ENCODE data around the gene GGACT.
"Not testable (repeated sequence)": the region's sequence is repeated elsewhere in the genome, so short reads cannot be mapped to it uniquely, and the experiment has no call there.

Gene GGACT

DNA sequence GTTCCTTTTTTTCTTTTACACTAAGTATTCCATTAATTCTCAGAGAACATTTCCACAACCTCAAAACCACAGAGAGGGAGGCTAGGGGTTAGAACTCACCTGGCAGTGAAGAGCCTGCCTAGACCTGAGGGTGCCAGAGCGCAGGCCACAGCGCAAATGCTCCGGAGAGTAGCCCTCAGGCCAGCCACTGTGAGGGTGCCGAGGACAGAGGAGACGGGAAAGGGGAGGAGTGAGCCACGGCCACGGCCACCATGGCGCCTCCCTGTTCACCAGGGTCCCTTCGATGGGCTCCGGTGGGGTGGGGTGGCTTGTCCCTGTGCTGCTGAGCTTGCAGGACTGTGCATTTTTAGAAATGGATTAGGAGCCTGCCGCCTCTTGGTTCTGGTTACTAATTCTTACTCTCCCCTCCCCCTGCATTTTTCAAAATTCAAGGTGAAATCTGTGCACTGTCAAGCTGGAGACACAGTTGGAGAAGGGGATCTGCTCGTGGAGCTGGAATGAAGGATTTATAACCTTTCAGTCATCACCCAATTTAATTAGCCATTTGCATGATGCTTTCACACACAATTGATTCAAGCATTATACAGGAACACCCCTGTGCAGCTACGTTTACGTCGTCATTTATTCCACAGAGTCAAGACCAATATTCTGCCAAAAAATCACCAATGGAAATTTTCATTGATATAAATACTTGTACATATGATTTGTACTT lies 58.8 kb downstream of the GGACT start:
- DNase-seq (ENCODE audit: low spot score), result no peak

DNA sequence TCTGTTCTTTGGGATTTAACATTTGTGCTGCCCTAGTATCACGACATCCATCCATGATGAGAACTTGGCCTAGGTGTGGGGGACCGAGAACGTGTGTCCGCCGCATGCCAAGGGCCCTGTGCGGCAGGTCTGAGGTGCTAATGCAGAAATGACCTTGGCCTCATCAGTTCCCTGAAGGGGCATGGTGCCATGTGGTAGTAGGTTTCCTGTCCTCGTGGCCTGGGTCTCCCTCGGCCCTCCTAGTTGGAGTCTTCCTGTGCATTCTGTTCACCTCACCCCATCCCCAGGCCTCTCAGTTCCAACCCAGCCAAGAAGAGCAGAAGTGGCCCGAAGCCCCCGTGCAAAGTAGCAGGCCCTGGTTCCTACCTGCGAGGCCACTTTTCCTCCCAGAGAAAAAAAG lies 59.8 kb downstream of the GGACT start:
- no peak for DNase-seq (ENCODE audit: low spot score)

DNA sequence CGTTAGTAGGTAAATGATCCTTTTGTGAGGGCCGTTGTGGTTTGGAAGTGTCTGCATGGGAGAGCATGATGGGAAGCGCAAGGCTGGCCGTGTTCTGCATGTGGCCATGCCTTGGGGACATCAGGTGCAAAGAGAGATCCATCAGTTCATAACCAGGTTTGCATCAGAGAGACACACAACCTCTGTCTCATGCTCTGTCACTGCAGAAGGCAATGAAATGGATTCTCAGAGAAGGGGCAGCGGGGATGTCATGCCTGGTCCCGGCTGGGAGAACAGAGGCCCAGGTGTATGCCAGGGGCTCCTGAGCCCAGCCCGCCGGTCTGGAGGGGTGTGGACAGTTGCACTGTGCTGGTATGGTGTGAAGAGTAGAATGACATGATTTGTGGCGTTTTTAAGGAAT lies 60.2 kb downstream of the GGACT start:
- no peak for DNase-seq (ENCODE audit: low spot score)

DNA sequence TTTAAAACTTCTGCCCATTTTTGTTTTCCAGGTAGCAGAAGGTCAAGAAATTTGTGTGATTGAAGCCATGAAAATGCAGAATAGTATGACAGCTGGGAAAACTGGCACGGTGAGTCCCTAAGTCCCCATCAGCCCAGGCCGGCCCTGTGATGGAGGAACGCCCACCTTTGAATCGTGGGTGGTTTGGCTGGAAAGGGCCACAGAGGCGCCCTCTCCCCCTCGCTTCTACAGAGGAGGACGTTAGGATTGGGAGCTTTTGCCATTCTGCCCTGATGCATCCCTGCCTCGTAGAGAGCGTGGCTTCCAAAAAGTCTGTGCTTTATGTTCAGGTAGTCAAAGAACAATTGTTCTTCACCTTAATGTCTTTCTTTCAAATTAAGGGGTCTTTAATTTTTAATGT lies 60.9 kb downstream of the GGACT start:
- no peak for DNase-seq (ENCODE audit: low spot score)

DNA sequence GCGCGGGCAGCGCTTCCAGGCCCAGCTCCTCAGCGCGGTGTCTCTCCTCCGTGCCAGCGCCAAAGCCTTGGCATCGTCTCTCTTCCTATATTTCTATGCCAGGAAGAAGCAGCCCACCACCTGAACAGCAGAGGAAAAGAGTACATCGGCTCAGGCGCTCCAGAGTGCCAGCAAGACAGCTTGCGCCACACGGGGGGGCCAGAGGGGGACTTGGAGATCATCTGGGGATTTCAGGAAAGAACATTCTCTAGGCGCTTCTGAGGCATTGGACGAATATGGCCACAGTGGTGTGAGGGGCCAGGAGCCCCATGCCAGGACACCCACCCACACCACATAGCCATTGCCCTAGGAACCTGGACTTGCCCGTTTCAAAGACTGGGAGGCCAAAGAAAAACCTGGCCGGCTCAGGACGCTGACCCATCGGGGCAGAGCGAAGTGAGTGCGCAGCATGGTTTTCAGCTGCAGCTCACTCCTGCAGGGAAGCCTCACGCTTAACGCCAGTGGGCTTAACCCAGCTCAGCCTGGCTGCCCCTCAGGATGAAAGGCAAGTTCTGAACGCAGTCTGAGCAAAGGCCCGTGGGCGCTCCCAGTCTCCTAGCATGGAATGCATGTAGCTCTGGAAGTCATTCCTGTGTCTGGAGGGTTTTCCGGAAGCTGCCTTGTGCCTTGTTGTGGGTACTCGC lies 62.1 kb downstream of the GGACT start:
- no peak for DNase-seq (ENCODE audit: low spot score)

DNA sequence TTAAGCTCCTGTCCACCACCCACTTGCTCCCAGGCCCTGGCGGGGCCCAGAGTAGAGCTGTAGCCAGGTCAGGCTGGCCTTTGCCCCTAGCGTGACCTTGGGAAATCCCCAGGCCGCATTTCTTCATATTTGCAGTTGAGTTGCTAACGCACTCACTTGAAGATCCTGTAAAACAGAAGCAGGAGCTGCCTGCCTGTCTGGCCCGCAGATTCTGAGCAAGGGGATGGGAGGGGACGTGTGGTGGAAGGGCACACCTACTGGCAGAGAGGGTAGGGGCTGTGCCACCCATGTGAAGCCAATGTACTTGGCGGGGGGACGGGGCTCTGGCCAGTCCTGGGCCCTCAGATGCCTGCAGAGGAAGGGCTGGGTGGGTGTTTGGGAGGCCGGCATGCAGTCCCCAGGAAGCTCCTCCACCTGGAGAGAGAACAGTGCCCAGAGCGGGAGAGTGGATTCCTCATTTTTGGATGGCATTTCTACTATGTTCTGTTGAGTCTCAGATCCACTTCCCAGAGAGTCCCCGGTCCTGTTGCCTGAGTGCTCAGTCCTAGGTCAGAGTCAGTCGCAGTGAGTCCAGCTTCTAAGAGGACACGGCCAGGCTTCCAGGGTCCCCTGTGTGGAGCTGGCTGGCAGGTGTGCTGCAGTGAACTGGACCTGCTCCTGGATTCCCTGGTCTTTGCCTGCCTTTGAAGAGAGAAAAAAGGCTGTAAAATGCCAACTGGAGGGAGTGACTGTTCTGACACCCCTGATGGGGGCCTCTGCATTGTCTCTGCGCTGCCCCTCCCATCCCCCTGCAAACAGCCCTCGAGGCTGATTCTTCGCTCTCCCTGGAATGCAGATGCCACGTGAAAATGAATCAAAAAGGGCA lies 62.9 kb downstream of the GGACT start:
- no peak for DNase-seq (ENCODE audit: low spot score)

DNA sequence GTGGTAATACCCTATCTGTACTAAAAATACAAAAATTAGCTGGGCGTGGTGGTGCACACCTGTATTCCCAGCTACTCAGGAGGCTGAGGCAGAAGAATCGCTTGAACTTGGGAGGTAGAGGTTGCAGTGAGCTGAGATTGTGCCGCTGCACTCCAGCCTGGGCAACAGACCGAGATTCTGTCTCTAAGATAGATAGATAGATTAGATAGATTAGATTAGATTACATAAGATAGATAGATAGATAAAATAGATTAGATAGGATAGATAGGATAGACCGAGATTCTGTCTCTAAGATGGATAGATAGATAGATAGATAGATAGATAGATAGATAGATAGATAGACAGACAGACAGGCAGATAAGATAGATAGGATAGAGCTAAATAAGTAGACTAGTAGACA lies 63.9 kb downstream of the GGACT start:
- DNase-seq (ENCODE audit: low spot score), result not testable (repeated sequence)

DNA sequence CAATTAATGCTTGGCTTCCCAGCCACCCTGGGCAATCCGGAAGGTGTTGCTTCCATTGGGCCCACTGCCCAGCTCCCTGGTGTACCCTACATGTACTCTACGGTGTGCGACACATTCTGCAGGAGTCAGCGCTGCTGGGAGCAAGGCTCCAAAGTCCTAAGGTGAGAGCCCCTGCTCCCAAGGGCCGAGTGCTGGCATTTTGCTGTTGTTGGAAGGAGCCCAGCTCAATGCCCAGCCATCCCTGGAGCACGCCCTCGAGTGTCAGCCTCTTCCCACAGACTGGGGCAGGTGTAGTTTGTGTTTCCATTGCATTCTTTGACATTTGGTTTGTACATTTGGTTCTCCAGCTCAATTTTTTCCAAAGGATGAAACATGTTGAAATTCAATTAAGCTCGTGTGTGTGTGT lies 64.6 kb downstream of the GGACT start:
- no peak for DNase-seq (ENCODE audit: low spot score)

DNA sequence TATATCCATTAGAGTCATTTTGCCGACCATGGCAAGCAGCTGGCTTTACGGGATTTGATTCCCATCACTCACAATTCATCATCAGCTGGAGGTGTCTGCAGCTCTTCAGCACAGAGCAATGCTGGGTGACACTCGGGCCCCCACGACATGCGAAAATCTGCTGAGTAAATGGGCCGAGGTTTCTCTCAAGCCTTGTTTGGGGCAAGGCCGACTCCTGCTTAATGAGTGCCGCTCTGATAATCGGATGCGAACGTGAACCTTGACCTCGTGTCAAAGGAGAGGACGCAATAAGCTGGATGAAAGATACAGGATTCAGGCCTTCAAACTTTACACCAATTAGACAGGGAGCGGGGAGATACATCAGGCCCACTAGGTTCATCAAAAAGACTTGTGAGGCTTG lies 65.2 kb downstream of the GGACT start:
- DNase-seq (ENCODE audit: low spot score), result no peak

DNA sequence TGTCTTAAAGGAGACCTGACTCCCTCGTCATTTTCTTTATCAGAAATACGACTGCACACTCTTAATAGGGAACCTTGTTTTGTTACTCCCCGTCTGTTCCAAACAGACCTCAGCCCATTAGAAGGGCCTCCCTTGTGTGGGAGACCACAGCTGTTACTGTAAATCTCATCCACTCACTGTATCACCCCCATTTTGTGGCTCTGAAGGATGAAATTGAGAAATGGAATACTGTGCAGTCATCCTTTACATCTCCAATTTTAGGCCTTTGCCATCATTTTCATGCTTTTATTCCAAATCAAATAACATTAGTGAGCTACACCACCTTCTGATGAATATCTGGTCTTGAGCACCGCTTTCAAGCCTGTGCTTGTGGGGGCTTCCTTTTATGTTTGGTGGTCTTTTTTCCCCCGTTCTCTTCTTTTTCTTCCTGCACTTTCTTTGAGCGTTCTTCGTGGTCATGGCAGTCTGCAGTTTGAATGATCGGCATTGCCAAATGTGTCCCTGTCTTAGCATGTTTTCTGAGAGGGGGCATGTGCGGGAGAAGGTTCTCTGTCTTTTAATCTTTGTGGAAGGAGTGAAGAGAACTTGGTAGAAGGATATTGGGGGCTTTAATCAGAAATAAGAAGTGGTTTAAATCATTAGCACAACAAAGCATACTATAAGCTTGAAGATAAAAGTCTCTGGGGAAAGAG lies 65.8 kb downstream of the GGACT start:
- no peak for DNase-seq (ENCODE audit: low spot score)

DNA sequence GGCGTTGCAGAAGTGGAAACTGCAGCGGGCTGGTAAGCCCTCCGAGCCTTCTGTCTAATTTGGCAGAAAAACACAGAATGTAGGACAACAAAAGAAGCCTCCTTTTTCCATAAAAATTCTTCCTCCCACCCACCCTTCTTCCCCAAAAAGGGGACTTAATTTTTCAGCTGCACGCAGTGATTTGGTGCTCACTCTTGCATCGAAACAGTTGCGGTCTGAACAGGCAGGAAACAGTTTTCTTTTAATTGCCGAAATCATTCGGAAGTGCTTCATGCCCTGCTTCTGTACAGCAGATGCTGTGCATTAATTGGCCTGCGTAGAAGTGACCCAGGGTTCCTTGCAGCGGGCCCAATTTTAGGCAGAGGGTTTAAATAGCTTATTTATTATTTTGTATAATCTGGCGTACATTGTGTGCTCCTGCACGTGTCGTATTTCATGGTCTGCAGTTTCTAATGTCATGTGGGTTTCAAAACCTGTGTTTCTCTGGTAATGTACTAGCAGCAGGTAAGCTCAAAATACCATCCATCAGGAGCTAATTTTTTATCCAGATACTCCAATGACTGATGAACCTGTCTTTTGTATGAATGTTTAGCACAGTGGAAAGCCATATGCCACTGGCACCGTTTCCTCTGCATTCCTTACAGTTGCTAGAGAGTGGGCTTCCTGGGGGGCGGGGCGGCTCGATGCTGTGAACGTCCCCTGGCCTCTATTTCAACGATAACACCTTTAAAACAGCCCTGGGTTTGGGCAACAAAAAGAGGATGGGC lies 66.6 kb downstream of the GGACT start:
- DNase-seq (ENCODE audit: low spot score), result no peak

DNA sequence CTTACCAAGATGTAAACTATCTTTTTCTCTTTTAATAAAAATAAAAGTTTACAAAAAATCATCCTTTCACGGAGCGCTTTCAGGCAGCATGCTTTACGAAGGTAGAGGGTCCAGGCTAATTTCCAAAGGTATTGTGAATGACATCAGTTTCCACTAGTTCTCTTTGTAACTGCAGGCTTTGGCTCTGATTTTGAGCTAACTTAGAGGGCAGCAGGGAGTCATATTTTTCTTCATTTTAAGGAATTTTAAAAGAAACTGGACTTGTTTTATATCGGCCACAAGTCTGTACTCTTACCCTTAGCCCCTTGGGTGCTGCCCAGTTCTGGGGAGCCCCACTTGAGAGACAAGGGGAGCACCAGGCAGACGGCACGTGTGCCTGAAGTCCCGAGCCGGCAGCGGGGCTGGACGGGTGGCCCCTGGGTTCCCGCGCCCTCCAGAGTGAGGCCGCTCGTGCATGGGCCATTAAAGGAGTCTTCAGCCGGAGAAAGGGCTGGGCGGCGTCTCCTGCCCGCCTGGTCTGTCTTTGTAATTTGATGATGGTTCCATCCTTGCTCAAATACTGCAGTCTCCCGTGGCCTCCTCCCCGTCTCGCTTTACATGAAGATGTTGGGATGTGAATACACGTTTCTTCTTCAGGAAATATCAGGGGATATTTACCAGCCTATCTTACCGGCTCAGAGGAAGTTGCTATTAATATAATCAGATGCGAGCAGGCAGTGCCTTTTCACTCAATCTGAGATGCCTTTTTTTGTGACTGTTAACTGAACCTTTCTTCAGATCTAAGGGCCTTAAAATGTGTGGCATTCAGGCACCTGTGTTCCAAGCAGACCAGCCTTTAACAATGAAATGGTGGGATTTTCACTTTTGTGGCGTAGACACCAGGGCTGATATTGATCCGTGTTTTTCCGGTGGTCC lies 67.4 kb downstream of the GGACT start:
- DNase-seq (ENCODE audit: low spot score), result no peak

DNA sequence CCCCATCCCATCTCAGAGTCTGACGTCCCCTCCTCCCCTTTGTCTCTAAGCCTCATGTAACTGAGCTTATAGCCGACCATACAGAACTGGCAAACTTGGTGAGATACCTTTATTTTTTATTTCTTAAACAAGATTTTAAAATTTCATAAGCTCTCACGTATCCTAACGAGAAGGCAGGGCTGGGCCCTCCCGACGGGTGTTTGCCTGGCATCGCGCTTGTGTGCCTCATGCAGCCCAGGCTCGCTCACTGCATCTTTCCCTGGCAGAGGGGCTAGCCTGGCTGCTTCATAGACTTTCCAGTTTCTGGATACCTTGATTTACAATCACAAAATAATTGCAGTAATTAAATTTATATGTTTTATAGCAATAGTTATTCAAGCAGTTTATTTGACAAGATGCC lies 69.0 kb downstream of the GGACT start:
- DNase-seq (ENCODE audit: low spot score), result no peak

DNA sequence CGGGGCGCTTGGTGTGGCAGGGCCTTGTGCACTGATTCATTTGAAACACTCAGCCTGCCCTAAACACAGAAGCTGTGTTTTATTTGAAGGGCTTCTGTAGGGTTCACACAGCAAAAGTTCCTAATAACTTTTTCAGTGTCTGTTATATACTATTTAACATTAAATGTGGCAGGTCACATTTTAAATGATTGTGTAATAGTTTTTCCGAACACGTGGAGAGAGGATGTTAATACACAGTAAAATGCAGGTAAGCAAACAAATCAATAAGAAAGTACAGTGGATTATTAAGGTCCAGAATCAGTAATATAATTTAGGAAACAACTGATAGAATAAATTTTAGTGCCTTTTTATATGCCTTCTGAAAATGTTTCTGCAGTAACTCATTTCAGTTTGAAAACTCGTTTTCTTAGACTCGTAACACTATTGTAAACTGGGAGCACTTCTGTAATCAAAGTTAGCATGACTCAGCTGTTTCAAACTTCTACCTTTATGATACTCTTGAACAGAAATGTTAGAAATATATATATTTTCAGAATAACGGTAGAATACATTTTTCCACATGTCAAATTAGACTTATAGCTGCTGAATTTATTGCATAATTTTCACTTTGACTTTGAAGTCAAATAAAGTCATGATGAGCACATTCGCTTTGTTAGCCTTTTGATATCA lies 70.1 kb downstream of the GGACT start:
- DNase-seq (ENCODE audit: low spot score), result no peak

DNA sequence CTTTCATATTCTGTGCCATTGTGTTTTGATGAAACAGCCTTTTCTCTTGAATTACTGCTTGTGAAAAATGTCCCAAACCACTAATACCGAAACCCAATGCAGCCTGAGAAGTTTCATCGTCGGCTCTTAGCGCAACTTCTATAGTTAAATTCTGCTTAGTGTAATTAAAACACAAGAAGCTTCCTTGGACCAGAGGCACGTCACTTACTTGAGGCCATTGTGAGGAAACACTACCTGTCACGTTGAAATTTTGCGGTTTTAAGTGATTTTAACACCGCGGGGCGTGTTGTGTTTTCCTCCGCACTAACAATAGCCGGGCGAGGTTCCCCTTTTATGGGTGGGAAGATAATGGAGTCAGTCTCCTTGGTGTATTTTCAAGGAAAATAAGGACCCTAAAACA lies 70.9 kb downstream of the GGACT start:
- DNase-seq (ENCODE audit: low spot score), result no peak

DNA sequence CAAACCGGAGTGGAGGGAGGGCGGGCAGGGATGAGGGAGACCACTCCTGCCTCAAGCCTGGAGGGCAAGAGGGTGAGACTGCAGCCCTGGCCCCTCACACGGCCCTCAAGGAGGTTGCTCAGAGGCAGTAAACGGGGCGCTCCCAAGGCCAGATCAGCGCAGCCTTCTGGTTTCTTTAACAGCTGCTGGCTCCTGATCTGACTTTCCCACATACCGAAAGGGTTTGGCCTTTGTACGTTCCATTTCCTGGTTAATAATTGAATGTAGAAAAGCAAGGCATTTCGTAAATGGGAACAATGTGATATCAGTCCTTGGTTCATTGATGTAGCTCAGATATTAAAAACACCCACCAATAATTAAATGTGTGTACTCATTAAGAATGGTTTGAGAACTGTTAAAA lies 71.5 kb downstream of the GGACT start:
- no peak for DNase-seq (ENCODE audit: low spot score)

DNA sequence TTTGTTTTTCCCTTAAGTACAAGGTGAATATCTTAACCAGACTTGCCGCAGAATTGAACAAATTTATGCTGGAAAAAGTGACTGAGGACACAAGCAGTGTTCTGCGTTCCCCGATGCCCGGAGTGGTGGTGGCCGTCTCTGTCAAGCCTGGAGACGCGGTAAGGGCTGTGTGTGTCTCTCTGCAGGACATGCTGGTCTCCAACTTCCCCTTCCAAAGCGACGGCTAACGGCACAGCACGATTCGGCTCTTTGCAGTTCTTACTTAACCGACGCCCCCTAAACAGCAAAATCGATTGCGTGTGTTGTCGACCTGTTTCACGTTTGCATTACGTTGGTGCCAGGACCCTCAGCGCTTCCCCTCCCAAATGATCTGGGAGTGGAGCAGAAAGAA lies 73.2 kb downstream of the GGACT start:
- DNase-seq (ENCODE audit: low spot score), result no peak

DNA sequence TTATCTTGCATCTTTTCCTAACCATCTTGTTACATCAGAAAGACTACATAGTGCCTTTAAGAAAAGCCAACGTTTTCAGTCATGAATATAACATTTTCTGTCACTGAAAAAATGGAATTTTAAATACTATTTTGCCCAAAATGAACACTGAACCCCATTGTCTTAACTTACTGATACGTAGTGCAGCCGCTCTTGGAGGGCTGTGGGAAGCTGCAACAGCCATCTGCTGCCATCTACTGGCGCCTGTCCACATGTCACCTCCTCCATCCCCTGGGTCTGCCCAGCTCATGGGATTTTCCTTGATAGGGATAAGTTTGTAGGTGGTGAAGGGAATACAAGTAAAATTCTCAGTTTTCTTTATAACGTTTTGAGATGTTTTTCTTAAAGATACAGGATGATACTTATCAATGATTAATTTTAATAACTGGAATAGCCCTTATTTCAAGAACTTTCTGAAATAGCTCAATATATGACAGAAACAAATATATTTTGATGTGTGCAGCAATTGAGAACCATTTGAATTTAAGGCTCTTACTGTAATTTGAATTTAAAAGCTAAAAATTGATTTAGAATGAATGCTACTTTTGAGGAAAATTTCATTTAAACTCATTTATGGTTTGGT lies 73.7 kb downstream of the GGACT start:
- peak; percentile 70 for DNase-seq (ENCODE audit: low spot score)

DNA sequence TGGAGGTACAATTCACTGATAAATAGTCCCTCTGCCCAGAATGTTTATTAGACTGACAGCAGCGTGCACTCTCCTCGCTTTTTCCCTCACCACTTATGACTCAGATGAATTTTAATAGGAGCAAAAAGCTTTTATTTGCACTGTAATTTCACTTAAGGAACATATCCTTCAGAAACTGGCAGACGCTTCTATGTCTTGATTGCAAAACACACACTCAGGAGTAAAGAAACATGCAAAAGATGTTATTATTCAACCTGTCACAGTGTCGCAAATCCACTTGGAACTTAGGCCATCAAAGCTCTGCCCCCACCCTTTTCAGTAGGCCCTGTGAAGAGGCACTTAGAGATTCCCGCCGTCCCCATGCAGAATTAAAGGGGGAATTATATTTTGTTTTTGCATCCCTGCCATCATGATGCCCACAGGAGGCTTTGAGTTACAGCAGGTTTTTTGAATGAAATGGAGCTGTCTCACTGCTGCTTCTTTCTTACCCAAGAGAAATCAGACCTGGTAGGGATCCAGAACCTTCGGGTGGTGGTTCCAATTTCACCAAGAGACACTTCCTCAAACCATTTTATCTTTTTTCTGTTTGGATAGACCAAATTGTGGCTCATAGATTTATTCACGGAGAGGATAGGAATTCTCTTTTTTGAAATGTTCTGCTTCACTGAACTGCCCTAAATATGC lies 74.5 kb downstream of the GGACT start:
- DNase-seq (ENCODE audit: low spot score), result no peak
